IgD-negative memory B cell (primary cell): ENCODE results near the gene HNRNPC. TPM values are rescaled to one million over a fixed set of nuclear protein-coding genes. Genes with fewer than 3 reads are reported as not detected.
"Not testable (repeated sequence)": the region's sequence is repeated elsewhere in the genome, so short reads cannot be mapped to it uniquely, and the experiment has no call there.

Experiments used
- H3K27ac Mint-ChIP-seq, 3 donors: one replicate each; pipeline ENCODE4 v1.8.0; 2020 to 2022; ENCODE audit warnings: mild to moderate bottlenecking in 3 of 3, mixed read lengths in 3 of 3, moderate library complexity in 1 of 3
- H3K27me3 Mint-ChIP-seq: one replicate; pipeline ENCODE4 v1.8.0; 2021; ENCODE audit warnings: mixed read lengths
- H3K36me3 Mint-ChIP-seq: one replicate; pipeline ENCODE4 v1.8.0; 2020; ENCODE audit warnings: mild to moderate bottlenecking, mixed read lengths
- H3K4me1 Mint-ChIP-seq, 3 donors: one replicate each; pipeline ENCODE4 v1.8.0; 2020 to 2022; ENCODE audit warnings: mixed read lengths in 3 of 3, mild to moderate bottlenecking in 1 of 3
- H3K4me3 Mint-ChIP-seq, 4 donors: one replicate each; pipeline ENCODE4 v1.8.0; 2020 to 2022; ENCODE audit warnings: mild to moderate bottlenecking in 4 of 4, mixed read lengths in 4 of 4, moderate library complexity in 3 of 4
- H3K9me3 Mint-ChIP-seq, 3 donors: one replicate each; pipeline ENCODE4 v1.8.0; 2020 to 2021; ENCODE audit warnings: mixed read lengths in 3 of 3, mild to moderate bottlenecking in 1 of 3
- polyA plus RNA-seq: library from polyadenylated mRNA; unstranded; fragments of 300-500 nt; fragmentation: Illumina TruSeq; gene quantifications from one replicate; pipeline ENCODE4 v1.2.3, GENCODE V29; 2021

Gene HNRNPC
- polyA plus RNA-seq, 1 donor from 2014 or later = 741 TPM

- H3K9me3 Mint-ChIP-seq, H3K27me3 Mint-ChIP-seq, H3K27ac Mint-ChIP-seq, H3K36me3 Mint-ChIP-seq, H3K4me1 Mint-ChIP-seq, H3K4me3 Mint-ChIP-seq: not testable (repeated sequence)
Measured at GRCh38 chr14:21294026-21294425, 24.8 kb upstream of the HNRNPC start.

- peaks cover 2% of the 10 kb centered on the region for H3K36me3 Mint-ChIP-seq
- H3K4me3 Mint-ChIP-seq = no peak overlapping the region
- H3K27ac Mint-ChIP-seq = no peak overlapping the region
- H3K27me3 Mint-ChIP-seq = no peaks in the 10 kb centered on the region
- H3K4me1 Mint-ChIP-seq = peaks cover 5 to 12% (median 7%) of the 10 kb centered on the region in 3 donors
- peaks cover 0 to 2% (median 0%) of the 10 kb centered on the region in 3 donors for H3K9me3 Mint-ChIP-seq
Measured at GRCh38 chr14:21287168-21287567, 17.9 kb upstream of the HNRNPC start.

- H3K4me1 Mint-ChIP-seq = peaks cover 5 to 12% (median 7%) of the 10 kb centered on the region in 3 donors
- not testable (repeated sequence) for H3K27me3 Mint-ChIP-seq, H3K9me3 Mint-ChIP-seq, H3K36me3 Mint-ChIP-seq, H3K27ac Mint-ChIP-seq
- H3K4me3 Mint-ChIP-seq = peak overlapping the region in 1 of 4 donors; percentile 54
Measured at GRCh38 chr14:21286516-21286915, 17.3 kb upstream of the HNRNPC start.

GRCh38 chr14:21281917-21282316 lies 12.7 kb upstream of the HNRNPC start:
- H3K27me3 Mint-ChIP-seq, H3K4me3 Mint-ChIP-seq, H3K27ac Mint-ChIP-seq, H3K9me3 Mint-ChIP-seq, H3K4me1 Mint-ChIP-seq, H3K36me3 Mint-ChIP-seq: not testable (repeated sequence)

GRCh38 chr14:21279783-21280182 lies 10.5 kb upstream of the HNRNPC start, which contains the start of gene RPGRIP1:
RPGRIP1 (plus strand) TSS chr14:21280083; CDS start chr14:21287977, 7,894 bp downstream.
- H3K4me3 Mint-ChIP-seq = no peak within 1 kb of the TSS
- H3K4me1 Mint-ChIP-seq = peaks cover 0 to 1% (median 0%) of the 10 kb centered on the region in 3 donors
- H3K27ac Mint-ChIP-seq = peak within 1 kb of the TSS in 1 of 3 donors; percentile 44
- H3K36me3 Mint-ChIP-seq = no peaks in the 10 kb centered on the region
- no peaks in the 10 kb centered on the region for H3K27me3 Mint-ChIP-seq
- H3K9me3 Mint-ChIP-seq = peaks cover 0 to 2% (median 0%) of the 10 kb centered on the region in 3 donors

DNA sequence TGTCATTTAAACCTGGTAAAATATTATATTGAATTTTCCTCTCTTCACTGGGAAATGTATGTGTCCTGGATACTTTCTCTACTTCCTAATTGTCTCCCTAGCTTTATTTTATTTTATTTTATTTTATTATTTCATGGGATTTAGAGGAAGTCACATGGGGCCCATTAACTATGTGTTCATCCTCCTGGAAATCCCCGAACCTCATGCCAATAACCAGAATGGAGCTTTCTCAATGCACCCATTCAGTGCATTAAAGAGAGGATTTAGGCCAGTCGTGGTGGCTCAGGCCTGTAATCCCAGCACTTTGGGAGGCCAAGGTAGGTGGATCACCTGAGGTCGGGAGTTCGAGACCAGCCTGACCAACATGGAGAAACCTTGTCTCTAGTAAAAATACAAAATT lies 9.4 kb upstream of the HNRNPC start:
- Mint-ChIP-seq H3K27ac (no peak overlapping the region), H3K27me3 (no peaks in the 10 kb centered on the region), H3K36me3 (no peaks in the 10 kb centered on the region), H3K9me3 (peaks cover 0 to 2% (median 0%) of the 10 kb centered on the region in 3 donors), H3K4me3 (no peak overlapping the region), H3K4me1 (peaks cover 0 to 1% (median 0%) of the 10 kb centered on the region in 3 donors)

- Mint-ChIP-seq H3K27me3 (no peaks in the 10 kb centered on the region), H3K27ac (no peak overlapping the region), H3K4me3 (no peak overlapping the region), H3K9me3 (no peaks in the 10 kb centered on the region), H3K36me3 (no peaks in the 10 kb centered on the region), H3K4me1 (no peaks in the 10 kb centered on the region)
Measured at GRCh38 chr14:21275261-21275858, 6.1 kb upstream of the HNRNPC start.

GRCh38 chr14:21272661-21273060 lies 3.4 kb upstream of the HNRNPC start:
- H3K27me3 Mint-ChIP-seq, H3K36me3 Mint-ChIP-seq, H3K9me3 Mint-ChIP-seq, H3K4me3 Mint-ChIP-seq: not testable (repeated sequence)
- Mint-ChIP-seq H3K4me1 (peaks cover 8 to 13% (median 11%) of the 10 kb centered on the region in 3 donors), H3K27ac (peak overlapping the region in 1 of 3 donors; percentile 71)

DNA sequence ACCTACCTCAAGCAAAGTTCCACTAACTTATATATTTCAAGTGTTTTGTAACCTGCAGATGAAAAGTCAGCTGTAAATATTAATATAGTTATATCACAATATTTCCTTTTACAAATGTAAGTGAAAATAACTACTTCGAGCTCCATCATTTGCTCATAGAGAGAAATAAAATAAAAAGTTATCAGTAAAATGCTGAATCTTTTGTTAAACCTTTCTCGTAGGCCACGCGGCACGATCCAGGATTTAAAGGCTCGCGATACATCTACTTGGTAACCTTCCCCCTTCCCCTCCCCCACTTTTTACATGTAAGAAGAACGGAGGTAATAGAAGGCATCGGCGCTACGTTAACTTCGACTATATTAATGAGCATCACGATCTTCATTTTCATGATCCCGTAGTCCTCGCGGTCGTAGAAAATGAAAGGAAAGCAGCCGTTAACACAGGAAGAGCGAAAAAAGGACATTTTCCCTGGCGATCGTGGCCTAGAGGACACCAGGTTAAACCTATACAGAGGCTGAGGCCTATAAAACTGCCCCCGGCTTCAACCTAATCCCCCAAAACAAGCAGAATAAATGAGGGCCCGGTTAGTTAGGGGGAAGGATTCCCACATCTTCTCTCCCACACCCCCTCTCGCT lies 508 bp downstream of the HNRNPC start:
- Mint-ChIP-seq H3K4me1 (peaks cover 38 to 39% (median 38%) of the 10 kb centered on the region in 3 donors), H3K9me3 (no peaks in the 10 kb centered on the region), H3K36me3 (peaks cover 2% of the 10 kb centered on the region), H3K27ac (peak overlapping the region; percentile 92 to 100 (median 99)), H3K27me3 (no peaks in the 10 kb centered on the region), H3K4me3 (peak overlapping the region; percentile 92 to 100 (median 100))

- Mint-ChIP-seq H3K36me3 (peaks cover 2% of the 10 kb centered on the region), H3K4me3 (peak overlapping the region; percentile 92 to 100 (median 100)), H3K4me1 (peaks cover 44 to 46% (median 45%) of the 10 kb centered on the region in 3 donors), H3K9me3 (no peaks in the 10 kb centered on the region), H3K27ac (peak overlapping the region; percentile 92 to 100 (median 99)), H3K27me3 (no peaks in the 10 kb centered on the region)
Measured at GRCh38 chr14:21267886-21268616, 1.2 kb downstream of the HNRNPC start.

- H3K9me3 Mint-ChIP-seq = no peaks in the 10 kb centered on the region
- H3K27ac Mint-ChIP-seq = peak overlapping the region; percentile 92 to 100 (median 99)
- H3K4me3 Mint-ChIP-seq = peak overlapping the region; percentile 92 to 100 (median 100)
- H3K4me1 Mint-ChIP-seq = peaks cover 50 to 51% (median 51%) of the 10 kb centered on the region in 3 donors
- peaks cover 2% of the 10 kb centered on the region for H3K36me3 Mint-ChIP-seq
- no peaks in the 10 kb centered on the region for H3K27me3 Mint-ChIP-seq
Measured at GRCh38 chr14:21267431-21267845, 1.8 kb downstream of the HNRNPC start.

- peak overlapping the region; percentile 52 to 100 (median 96) for H3K4me3 Mint-ChIP-seq
- peaks cover 52 to 63% (median 62%) of the 10 kb centered on the region in 3 donors for H3K4me1 Mint-ChIP-seq
- no peaks in the 10 kb centered on the region for H3K9me3 Mint-ChIP-seq
- H3K27me3 Mint-ChIP-seq = no peaks in the 10 kb centered on the region
- H3K36me3 Mint-ChIP-seq = peaks cover 2% of the 10 kb centered on the region
- H3K27ac Mint-ChIP-seq = peak overlapping the region; percentile 83 to 96 (median 92)
Measured at GRCh38 chr14:21264025-21264801, 5.0 kb downstream of the HNRNPC start.

DNA sequence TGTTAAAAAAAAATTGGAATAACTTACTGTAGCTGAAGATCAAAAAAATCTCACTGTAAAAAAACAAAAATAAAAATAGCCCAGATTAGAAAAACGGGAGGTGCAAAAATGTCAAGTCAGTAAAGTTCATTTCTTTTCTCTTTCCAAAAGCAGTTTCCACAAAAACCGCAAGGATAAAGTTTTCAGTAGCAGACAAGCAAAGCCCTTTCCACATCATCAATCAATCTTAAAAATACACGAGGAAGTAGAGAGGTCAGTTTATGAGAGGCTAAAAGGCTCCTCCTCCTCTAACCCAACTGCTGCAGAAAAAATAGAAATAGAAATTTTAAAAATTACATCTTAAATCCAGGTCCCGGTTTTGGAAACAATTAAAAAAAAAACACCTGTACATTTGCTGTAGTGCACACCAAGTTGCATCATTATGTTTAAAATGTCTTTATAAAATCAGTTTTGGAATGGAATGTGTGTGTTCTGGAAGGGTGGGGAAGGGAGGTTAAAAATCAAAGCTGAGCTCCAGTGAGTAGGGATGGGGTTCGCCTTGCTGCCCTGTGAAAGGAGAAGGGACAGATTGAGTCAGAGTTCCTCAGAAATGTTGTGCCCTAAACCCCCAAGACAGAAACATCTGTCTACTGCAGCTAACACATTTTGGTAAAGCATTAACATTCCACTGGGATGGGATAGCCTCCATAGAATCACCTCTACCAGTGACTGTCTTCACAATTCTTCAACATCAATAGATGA lies 5.8 kb downstream of the HNRNPC start:
- H3K27me3 Mint-ChIP-seq = no peaks in the 10 kb centered on the region
- no peaks in the 10 kb centered on the region for H3K9me3 Mint-ChIP-seq
- peak overlapping the region; percentile 31 to 96 (median 83) for H3K27ac Mint-ChIP-seq
- peaks cover 58 to 70% (median 68%) of the 10 kb centered on the region in 3 donors for H3K4me1 Mint-ChIP-seq
- peak overlapping the region; percentile 32 to 100 (median 96) for H3K4me3 Mint-ChIP-seq
- no peaks in the 10 kb centered on the region for H3K36me3 Mint-ChIP-seq

GRCh38 chr14:21262410-21262809 lies 6.8 kb downstream of the HNRNPC start:
- H3K27ac Mint-ChIP-seq = peak overlapping the region in 1 of 3 donors; percentile 83
- no peaks in the 10 kb centered on the region for H3K36me3 Mint-ChIP-seq

More at GRCh38 chr14:21262410-21262809, 6.8 kb downstream of the HNRNPC start:
- no peaks in the 10 kb centered on the region for H3K27me3 Mint-ChIP-seq
- H3K9me3 Mint-ChIP-seq = no peaks in the 10 kb centered on the region
- peaks cover 58 to 72% (median 69%) of the 10 kb centered on the region in 3 donors for H3K4me1 Mint-ChIP-seq
- H3K4me3 Mint-ChIP-seq = peak overlapping the region; percentile 8 to 88 (median 44)
